Measurements from ENCODE around the gene MTERF4.

- TF ChIP-seq POLR2A (IDR thresholded peaks at IDR 0.05; ENCODE audit: low read depth, low read length) (no peak), POLR2AphosphoS5 (IDR thresholded peaks at IDR 0.05; ENCODE audit: low read depth, low read length) (no peak), SPI1 (IDR thresholded peaks at IDR 0.05; ENCODE audit: low read depth, low read length) (no peak), TAF1 (IDR thresholded peaks at IDR 0.05; ENCODE audit: low read depth, low read length) (no peak), POU2F2 (IDR thresholded peaks at IDR 0.05; ENCODE audit: low read depth, low read length) (no peak), PAX5 (IDR thresholded peaks at IDR 0.05; ENCODE audit: insufficient read depth, low read length, severe bottlenecking) (no peak)
Observed at GRCh38 chr2:241091201-241091600, 10.9 kb downstream of the MTERF4 start.
